ENCODE data around the gene PPP1R13B.

DNA sequence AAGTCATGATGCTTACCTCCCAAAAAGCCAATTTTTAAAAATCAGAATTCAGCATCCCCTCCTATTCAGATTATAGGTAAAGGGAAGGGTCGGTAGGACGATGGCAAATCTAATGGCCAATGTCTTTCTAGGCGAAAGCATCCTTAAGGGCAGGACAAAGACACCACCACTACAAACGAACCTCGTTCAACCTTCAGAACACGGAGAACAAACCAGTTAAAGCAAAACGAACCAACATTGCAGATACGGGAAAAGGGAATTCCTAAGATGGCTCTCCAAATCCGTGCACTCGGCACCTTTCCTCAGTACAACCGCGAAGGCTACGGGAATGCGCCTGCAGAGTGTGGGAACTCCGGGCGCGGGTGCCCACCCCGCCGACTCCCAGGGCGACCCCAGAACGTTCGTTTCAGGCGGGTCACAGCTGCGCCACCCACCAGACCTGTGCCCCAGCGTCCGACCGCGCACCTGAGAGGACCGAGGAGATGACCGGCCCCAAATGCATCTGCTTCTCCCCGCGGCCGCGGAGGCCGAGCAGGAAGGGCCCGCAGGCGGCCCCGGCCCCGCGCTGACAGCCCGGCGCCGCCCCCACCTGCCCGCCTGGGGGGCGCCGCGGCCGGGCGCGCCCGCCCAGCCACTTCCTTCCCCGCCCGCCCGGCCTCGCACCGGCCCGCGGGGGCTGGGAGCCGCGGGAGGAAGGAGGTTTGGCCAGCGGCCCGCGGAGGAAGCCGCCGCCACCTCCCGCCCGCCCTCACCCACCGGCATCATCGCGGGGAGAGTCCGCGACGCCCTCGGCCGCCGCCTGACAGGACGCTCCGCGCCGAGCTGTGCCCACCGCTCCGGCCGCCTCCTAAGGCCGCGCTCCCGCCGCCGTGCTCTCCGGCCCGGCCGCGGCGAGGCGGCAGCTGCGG is 578 bp downstream of the PPP1R13B start:
- TF ChIP-seq CTCF (IDR thresholded peaks at IDR 0.05; ENCODE audit: low read depth, low read length) (no peak), EZH2phosphoT487 (IDR thresholded peaks at IDR 0.05; ENCODE audit: low read depth) (no peak)

Data from OCI-LY3 (cell line).